Fibroblast of skin of right quadriceps (primary cell): ENCODE measurements around the gene KCNQ1.

Source experiments
- DNase-seq: peaks from one replicate; pipeline ENCODE4 v3.0.0-alpha.2; 2013

KCNQ1 gene

GRCh38 chr11:2444821-2445745 lies at the start of gene KCNQ1:
Gene KCNQ1 (plus strand): TSS chr11:2445008. CDS start chr11:2445099, 91 bp downstream.
- no peak for DNase-seq

GRCh38 chr11:2395211-2395730 lies 49.5 kb upstream of the KCNQ1 start:
- no peak for DNase-seq

- no peak for DNase-seq
Observed at GRCh38 chr11:2395856-2396255, 49.0 kb upstream of the KCNQ1 start.

GRCh38 chr11:2396471-2396870 lies 48.3 kb upstream of the KCNQ1 start:
- DNase-seq: no peak

- no peak for DNase-seq
Observed at GRCh38 chr11:2397005-2397404, 47.8 kb upstream of the KCNQ1 start.

- no peak for DNase-seq
Observed at GRCh38 chr11:2398664-2399355, 46.0 kb upstream of the KCNQ1 start.

- DNase-seq: peak; percentile 9
Observed at GRCh38 chr11:2399488-2400068, 45.2 kb upstream of the KCNQ1 start.

GRCh38 chr11:2400069-2400761 lies 44.6 kb upstream of the KCNQ1 start, which contains the start of gene TSSC4:
Gene TSSC4 (plus strand): TSS chr11:2400750. CDS start chr11:2402634, 1,884 bp downstream.
- peak; percentile 100 for DNase-seq

GRCh38 chr11:2400762-2401435 lies 43.9 kb upstream of the KCNQ1 start:
- no peak for DNase-seq

GRCh38 chr11:2401436-2401984 lies 43.3 kb upstream of the KCNQ1 start:
- DNase-seq: no peak

- DNase-seq: no peak
Observed at GRCh38 chr11:2402106-2402505, 42.7 kb upstream of the KCNQ1 start.

- no peak for DNase-seq
Observed at GRCh38 chr11:2402890-2403645, 41.7 kb upstream of the KCNQ1 start.

GRCh38 chr11:2404735-2405196 lies 40.0 kb upstream of the KCNQ1 start:
- DNase-seq: no peak

- no peak for DNase-seq
Observed at GRCh38 chr11:2406451-2406850, 38.4 kb upstream of the KCNQ1 start.

GRCh38 chr11:2406878-2407410 lies 37.9 kb upstream of the KCNQ1 start:
- no peak for DNase-seq

- DNase-seq: no peak
Observed at GRCh38 chr11:2408671-2409070, 36.1 kb upstream of the KCNQ1 start.

GRCh38 chr11:2409126-2409525 lies 35.7 kb upstream of the KCNQ1 start:
- DNase-seq: no peak

- no peak for DNase-seq
Observed at GRCh38 chr11:2409611-2410468, 35.0 kb upstream of the KCNQ1 start.

- DNase-seq: no peak
Observed at GRCh38 chr11:2410616-2411015, 34.2 kb upstream of the KCNQ1 start.
